ENCODE measurements around the gene FUT3.
"Not testable (repeated sequence)": the region's sequence is repeated elsewhere in the genome, so short reads cannot be mapped to it uniquely, and the experiment has no call there.

The FUT3 gene
- total RNA-seq, result 0 to 0.19 (median 0.04) reads per million in 3 experiments

DNA sequence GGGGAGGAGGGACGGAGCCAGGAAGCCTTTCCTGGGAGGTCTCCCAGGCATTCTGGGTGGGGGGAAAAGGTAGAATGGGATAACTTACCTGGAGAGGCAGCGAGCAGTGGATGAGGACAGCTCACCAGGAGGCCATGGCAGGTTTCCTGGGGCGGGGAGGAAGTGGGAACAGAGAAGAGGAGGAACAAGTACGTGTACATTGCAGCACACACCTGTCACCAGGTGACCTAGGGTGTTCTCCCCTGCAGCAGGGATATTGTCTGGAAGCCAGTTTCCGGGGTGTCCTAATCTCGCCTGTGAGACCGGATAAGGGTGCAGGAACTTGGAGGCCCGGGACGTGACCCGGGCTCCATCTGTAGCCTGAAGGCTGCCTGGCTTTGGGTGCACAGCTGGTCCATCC is at the start of gene FUT3:
FUT3 (minus strand) TSS at position 148 of the 400 bp plus-strand sequence.
- no peak for DNase-seq

DNA sequence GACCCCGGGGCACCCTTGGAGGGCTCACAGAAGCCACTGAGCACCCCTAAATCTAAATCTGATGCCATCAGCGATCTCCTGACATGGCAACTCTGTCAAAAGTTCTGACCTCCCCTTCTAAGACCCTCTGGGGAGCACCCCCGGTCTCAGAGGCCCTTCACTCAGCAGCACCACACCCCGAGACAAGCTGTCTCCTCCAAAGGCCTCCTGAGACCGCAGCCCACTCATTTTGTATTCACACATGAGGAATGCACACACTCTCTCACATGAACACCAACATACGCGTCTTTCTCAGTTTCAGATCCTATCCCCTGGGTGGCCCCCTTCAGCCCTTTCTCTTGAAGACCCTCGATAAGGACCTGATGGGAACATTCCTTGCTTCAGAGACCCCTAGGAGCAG is 49.7 kb upstream of the FUT3 start:
- DNase-seq, result no peak

GRCh38 chr19:5899728-5900526 is 48.7 kb upstream of the FUT3 start:
- no peak for DNase-seq

- no peak for DNase-seq
Measured at GRCh38 chr19:5897189-5897969, 46.1 kb upstream of the FUT3 start.

GRCh38 chr19:5896365-5897076 is 45.3 kb upstream of the FUT3 start:
- DNase-seq, result no peak

DNA sequence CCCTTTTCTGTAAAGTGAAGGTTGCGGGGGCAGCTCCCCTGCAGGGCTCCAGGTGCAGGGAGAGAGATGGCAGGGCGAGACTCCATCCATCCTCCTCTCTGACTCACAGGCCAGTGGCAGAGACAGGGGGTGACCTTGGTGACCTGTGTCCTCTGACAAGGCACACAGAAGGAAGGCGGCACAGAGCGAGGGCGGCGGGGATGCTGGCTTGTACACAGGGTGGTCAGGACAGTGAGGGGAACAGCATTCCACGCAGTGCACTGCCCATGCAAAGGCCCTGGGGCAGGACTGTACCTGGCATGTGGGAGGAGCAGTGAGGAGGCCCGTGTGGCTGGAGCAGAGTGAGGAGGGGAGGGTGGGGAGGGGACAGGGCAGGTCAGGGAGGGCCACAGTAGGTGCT is 44.6 kb upstream of the FUT3 start:
- DNase-seq, result no peak

DNA sequence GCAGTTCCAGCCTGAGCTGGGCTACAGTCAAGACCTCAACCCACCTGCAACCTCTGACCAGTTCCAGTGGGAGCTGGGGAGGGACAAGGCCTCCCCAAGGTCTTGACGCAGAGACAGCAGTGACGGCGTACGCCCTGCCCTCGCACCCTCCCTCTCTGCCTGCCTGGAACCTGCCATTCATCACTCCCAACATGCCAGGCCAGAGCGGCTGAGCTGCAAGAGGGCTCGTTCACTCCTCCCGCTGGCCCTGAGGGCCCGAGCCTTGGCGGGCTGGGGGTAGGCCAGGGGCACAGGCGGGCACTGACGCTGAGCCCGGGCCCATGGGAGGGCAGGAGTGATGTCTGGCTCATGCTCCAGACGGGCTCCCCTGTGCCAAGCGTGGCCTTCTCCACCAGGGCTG is 44.2 kb upstream of the FUT3 start:
- DNase-seq, result no peak

DNA sequence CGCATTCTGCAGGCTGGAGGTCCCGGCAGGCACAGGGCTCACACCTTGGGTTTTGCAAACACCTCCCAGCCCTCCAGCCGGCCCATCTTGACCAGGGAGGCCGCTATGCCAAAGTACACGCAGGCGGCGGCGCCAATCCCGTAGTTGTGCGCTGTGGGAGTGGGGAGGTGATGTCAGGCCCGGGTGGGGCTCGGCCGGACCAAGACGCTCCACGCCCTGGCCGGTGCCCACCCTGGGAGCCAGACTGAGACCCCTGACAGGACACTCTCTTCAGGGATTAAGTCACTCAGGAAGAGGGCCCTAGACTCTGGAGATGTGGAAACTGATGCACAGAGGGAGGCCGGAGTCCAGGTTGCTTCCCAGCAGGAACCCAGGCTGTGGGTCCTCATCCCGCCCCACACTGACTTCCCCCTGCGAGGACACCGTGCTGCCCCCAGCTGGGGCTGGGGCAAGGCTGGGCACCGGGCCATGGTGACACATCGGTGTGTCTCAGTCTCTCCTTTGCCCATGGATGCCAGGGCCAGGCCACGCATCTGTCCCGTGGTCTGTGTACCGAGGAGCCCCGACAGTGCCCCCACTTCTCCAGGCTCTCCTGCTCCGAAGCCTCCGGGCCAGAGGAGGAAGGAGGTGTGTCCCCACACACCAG is 43.6 kb upstream of the FUT3 start:
- DNase-seq, result no peak

- DNase-seq, result no peak
Measured at GRCh38 chr19:5893907-5894703, 42.9 kb upstream of the FUT3 start.

DNA sequence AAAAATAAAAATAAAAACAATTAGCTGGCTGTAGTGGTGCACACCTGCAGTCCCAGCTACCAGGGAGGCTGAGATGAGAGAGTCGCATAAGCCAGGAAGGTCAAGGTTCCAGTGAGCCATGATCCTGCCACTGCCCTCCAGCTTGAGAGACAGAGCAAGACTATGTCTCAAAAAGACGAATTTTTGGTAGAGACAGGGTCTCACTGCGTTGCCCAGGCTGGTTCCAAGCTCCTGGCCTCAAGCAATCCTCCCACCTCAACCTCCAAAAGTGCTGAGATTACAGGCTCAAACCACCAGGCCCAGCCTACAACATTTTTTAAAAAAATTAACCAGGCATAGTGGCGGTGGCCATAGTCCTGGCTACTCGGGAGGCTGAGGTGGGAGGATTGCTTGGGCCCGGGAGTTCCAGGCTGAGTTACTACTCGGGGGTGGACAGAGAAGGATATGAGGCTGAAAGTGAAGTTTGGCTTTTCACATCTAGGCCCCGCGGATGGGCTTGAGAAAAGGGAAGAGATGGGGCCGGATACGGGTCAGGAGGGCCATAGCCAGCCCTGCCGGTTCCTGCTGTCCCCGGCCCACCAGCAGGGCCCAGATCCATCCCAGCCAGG is 42.2 kb upstream of the FUT3 start:
- DNase-seq, result no peak

GRCh38 chr19:5892772-5893275 is 41.6 kb upstream of the FUT3 start:
- DNase-seq, result no peak

GRCh38 chr19:5891938-5892771 is 40.9 kb upstream of the FUT3 start:
- no peak for DNase-seq

- no peak for DNase-seq
Measured at GRCh38 chr19:5891572-5891937, 40.3 kb upstream of the FUT3 start.

GRCh38 chr19:5890099-5890498 is 38.9 kb upstream of the FUT3 start:
- DNase-seq, result no peak

DNA sequence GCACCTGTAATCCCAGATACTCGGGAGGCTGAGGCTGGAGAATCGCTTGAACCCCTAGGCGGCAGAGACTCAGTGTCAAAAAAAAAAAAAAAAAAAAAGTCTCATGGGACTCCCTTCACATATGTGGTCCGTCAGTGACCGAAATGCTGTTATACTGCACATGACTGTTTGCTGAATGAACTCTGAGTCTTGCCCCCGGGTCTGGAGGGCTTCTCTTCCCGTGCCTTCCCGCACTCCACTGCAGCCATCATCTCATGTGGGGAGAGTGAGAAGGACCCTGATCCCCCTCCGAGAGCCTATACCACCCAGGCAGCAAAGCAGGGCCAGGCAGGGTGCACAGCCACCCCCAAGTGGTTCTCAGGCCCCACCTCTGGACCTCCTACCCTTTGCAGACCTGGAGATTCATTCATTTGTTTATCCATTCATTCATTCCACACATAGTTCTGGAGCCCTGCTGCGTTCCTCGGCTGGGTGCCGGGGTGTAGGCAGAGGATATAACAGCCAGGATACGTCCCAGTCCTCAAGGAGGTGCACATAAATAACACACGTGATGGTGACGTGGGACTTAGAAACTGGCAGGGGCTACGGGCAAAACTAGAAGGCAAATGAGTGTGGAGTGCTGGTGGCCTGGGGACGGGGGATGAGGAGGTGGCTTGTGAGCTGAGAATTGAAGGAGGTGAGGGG is 38.2 kb upstream of the FUT3 start:
- no peak for DNase-seq

GRCh38 chr19:5884065-5884811 is 33.0 kb upstream of the FUT3 start:
- not testable (repeated sequence) for DNase-seq

DNA sequence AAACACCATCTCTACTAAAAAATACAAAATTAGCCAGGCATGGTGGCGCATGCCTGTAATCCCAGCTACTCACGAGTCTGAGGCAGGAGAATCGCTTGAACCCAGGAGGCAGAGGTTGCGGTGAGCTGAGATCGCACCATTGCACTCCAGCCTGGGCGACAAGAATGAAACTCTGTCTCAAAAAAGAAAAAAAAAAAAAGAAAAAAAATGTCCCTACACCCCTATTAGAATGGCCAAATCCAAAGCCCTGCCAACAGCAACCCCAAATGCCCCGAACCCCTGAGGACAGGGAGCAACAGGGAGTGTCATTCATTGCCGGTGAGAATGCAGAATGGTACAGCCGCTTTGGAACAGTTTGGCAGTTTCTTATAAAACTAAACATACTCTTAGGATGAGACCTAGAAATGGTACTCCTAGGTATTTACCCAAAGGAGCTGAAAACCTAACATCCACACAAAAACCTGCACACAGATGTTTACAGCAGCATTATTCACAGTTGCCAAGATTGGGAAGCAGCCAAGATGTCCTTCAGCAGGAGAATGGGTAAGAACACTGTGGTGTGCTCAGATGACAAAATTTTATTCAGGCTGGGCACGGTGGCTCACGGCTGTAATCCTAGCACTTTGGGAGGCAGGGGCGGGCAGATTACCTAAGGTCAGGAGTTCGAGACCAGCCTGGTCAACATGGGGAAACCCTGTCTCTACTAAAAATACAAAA is 32.1 kb upstream of the FUT3 start:
- not testable (repeated sequence) for DNase-seq

DNA sequence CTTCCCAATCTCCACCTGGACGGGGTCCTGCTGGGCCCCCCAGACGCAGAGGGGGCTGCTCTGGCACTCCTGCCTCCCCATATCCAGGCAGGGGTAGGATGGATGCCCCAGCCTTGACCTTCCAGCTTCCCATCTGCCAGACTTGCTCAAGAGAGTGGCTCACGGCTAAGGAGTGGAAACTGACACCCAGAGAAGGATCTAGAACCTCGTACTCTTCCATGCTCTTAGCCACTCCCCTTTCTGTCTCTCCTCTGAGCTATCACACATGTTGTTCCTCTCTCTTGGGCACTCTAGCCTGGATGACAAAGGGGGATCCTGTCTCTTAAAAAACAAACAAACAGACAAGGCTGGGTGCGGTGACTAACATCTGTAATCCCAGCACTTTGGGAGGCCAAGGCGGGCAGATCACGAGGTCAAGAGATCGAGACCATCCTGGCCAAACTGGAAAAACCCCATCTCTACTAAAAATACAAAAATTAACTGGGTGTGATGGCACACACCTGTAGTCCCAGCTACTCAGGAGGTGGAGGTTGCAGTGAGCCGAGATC is 31.2 kb upstream of the FUT3 start:
- no peak for DNase-seq

Measured in central memory CD4-positive, alpha-beta T cell (primary cell).